GM12878 (cell line): ENCODE results near the gene SLC35G2. TPM values are rescaled to one million over a fixed set of nuclear protein-coding genes. Genes with fewer than 3 reads are reported as not detected.

Source experiments
- ATAC-seq: fragments of 200-7000 bp; cut with Tn5 transposase; 3 replicates; pipeline ENCODE4 v1.9.1; 2020; ENCODE audit warnings: mild to moderate bottlenecking, moderate library complexity
- Bru-seq: library from RNA; stranded (reverse); fragments of 400-500 nt; gene quantifications from one replicate; lab custom pipeline; 2021; lab: Mats Ljungman, UMichigan
- BruChase-seq, 2 experiments: library from RNA; stranded (reverse); fragments of 400-500 nt; gene quantifications; one replicate each; lab custom pipeline; 2021; lab: Mats Ljungman, UMichigan
- BruUV-seq: library from RNA; stranded (reverse); fragments of 400-500 nt; replicated peaks from 2 replicates; lab custom pipeline; 2021; lab: Mats Ljungman, UMichigan
- CTCF ChIA-PET: fragments of 300-600 bp; sonication (Branson Sonifier 250); formaldehyde crosslinking; extraction: SDS; loops from one replicate; lab custom pipeline; 2021; ENCODE audit warnings: inconsistent platforms; lab: Yijun Ruan, JAX
- POLR2A ChIA-PET: fragments of 350-600 bp; formaldehyde crosslinking; extraction: SDS; loops from one replicate; lab custom pipeline; 2021; ENCODE audit warnings: inconsistent platforms; lab: Charles Lee
- RAD21 ChIA-PET: fragments of 300-600 bp; sonication (Branson Sonifier 250); formaldehyde crosslinking; loops from one replicate; lab custom pipeline; 2023; ENCODE audit warnings: antibody characterized with exemption; ENCODE audit not compliant: unreplicated experiment; lab: Charles Lee
- SMC1A ChIA-PET: fragments of 300-600 bp; sonication (Branson Sonifier 250); formaldehyde crosslinking; loops from one replicate; lab custom pipeline; 2023; ENCODE audit not compliant: unreplicated experiment, uncharacterized antibody; lab: Charles Lee
- DNase-seq: peaks from one replicate; pipeline ENCODE4 v3.0.0-alpha.2; 2011; ENCODE audit warnings: low read depth, low spot score
- FAIRE-seq: peaks from 3 replicates; lab custom pipeline; 2011; peaks lifted over from hg19 to GRCh38; lab: Jason Lieb, UNC
- H2AFZ ChIP-seq: 2 replicates; pipeline ENCODE4 v1.6.0; 2011; ENCODE audit warnings: low read depth, low read length, control low read depth; ENCODE audit not compliant: control insufficient read depth
- H3K27ac ChIP-seq: 2 replicates; pipeline ENCODE4 v1.5.1; 2011; ENCODE audit warnings: control low read depth; ENCODE audit not compliant: control insufficient read depth, insufficient read depth
- H3K27me3 ChIP-seq, 2 experiments: replicated peaks in 1 of 2; 2 replicates each; pipeline versions ENCODE4 v1.6.0 to v1.6.1; 2011; ENCODE audit warnings: low read length in 1 of 2; ENCODE audit not compliant: control insufficient read depth in 2 of 2, insufficient read depth in 2 of 2
- H3K36me3 ChIP-seq, 2 experiments: 2 replicates each; pipeline ENCODE4 v1.5.1; 2011; ENCODE audit warnings: low read length in 1 of 2; ENCODE audit not compliant: control insufficient read depth in 2 of 2, insufficient read depth in 2 of 2
- H3K4me1 ChIP-seq: 2 replicates; pipeline ENCODE4 v1.6.1; 2011; ENCODE audit warnings: mild to moderate bottlenecking, low read length, moderate library complexity, mixed read lengths; ENCODE audit not compliant: control insufficient read depth, insufficient read depth
- H3K4me2 ChIP-seq: 2 replicates; pipeline ENCODE4 v1.6.0; 2011; ENCODE audit warnings: control low read depth; ENCODE audit not compliant: control insufficient read depth, insufficient read depth
- H3K4me3 ChIP-seq: fragments of 200-600 bp; sonication (generic); 2 replicates; pipeline ENCODE4 v1.5.1; 2016
- H3K79me2 ChIP-seq: 2 replicates; pipeline ENCODE4 v1.6.0; 2011; ENCODE audit warnings: low read length; ENCODE audit not compliant: control insufficient read depth, insufficient read depth
- H3K9ac ChIP-seq: 2 replicates; pipeline ENCODE4 v1.8.0; 2011; ENCODE audit warnings: low read length, control low read depth, mixed read lengths; ENCODE audit not compliant: control insufficient read depth, insufficient read depth
- H3K9me3 ChIP-seq: replicated peaks from 3 replicates; pipeline ENCODE4 v1.5.1; 2011; ENCODE audit warnings: mild to moderate bottlenecking, low read length; ENCODE audit not compliant: control insufficient read depth, insufficient read depth
- H4K20me1 ChIP-seq: 2 replicates; pipeline ENCODE4 v1.6.0; 2011; ENCODE audit not compliant: control insufficient read depth, insufficient read depth
- BHLHE40 ChIP-seq, 2 experiments: fragments of 450-650 bp in 1 of 2; IDR thresholded peaks; 2 replicates each; pipeline ENCODE4 v1.6.1; 2011 to 2017; ENCODE audit warnings: low read depth in 2 of 2, borderline replicate concordance in 1 of 2, improper control_type of control experiment in 1 of 2, low read length in 1 of 2, mild to moderate bottlenecking in 1 of 2
- CREM ChIP-seq: IDR thresholded peaks from 2 replicates; pipeline ENCODE4 v1.6.1; 2014; ENCODE audit warnings: antibody characterized with exemption, low read depth
- DPF2 ChIP-seq: fragments of 450-650 bp; IDR thresholded peaks from 2 replicates; pipeline ENCODE4 v1.6.1; 2017; ENCODE audit warnings: mild to moderate bottlenecking
- EGR1 ChIP-seq, 2 experiments: IDR thresholded peaks; 1 replicate in 1 of 2; 2 replicates in 1 of 2; pipeline ENCODE4 v1.6.1; 2011 to 2012; ENCODE audit warnings: low read depth in 2 of 2, low read length in 2 of 2, borderline replicate concordance in 1 of 2, mild to moderate bottlenecking in 1 of 2, moderate library complexity in 1 of 2
- IRF4 ChIP-seq: IDR thresholded peaks from 2 replicates; pipeline ENCODE4 v1.6.1; 2011; ENCODE audit warnings: low read depth, low read length
- KDM1A ChIP-seq: fragments of 200-600 bp; sonication (generic); IDR thresholded peaks from 2 replicates; pipeline ENCODE4 v1.6.1; 2016; ENCODE audit warnings: borderline replicate concordance
- NFIC ChIP-seq: IDR thresholded peaks from 2 replicates; pipeline ENCODE4 v1.6.1; 2012; ENCODE audit warnings: low read depth, mild to moderate bottlenecking, inconsistent platforms, low read length, moderate library complexity
- POLR2A ChIP-seq: IDR thresholded peaks from 2 replicates; pipeline ENCODE4 v1.6.1; 2011; ENCODE audit warnings: low read depth, mild to moderate bottlenecking, low read length
- RAD21 ChIP-seq: IDR thresholded peaks from 2 replicates; pipeline ENCODE4 v1.6.1; 2011; ENCODE audit warnings: mild to moderate bottlenecking, low read depth, low read length, moderate library complexity; ENCODE audit not compliant: insufficient read depth
- SUZ12 ChIP-seq: fragments of 200-600 bp; sonication (generic); IDR thresholded peaks from one replicate; pipeline ENCODE4 v1.6.1; 2018; ENCODE audit warnings: antibody characterized with exemption, mild to moderate bottlenecking; ENCODE audit not compliant: unreplicated experiment
- WGBS: methylation state at CpG from one replicate; pipeline ENCODE4 v1.1.6; 2016; ENCODE audit warnings: low lambda C conversion rate; ENCODE audit not compliant: insufficient replicate concordance, insufficient coverage; ENCODE audit errors: missing lambda C conversion rate; 5-methylcytosine and 5-hydroxymethylcytosine counted together
- in situ Hi-C: fragments of 300-500 bp; cut with MboI; formaldehyde crosslinking; loops from 9 replicates; pipeline ENCODE4 v1.14.3; 2018; ENCODE audit warnings: mixed read lengths
- intact Hi-C: fragments of 100-400 bp; cut with micrococcal nuclease; formaldehyde crosslinking; loops from one replicate; pipeline ENCODE4 v1.14.2; 2022; ENCODE audit not compliant: unreplicated experiment
- long read RNA-seq, 2 experiments: library from polyadenylated mRNA; unstranded; transcript quantifications; one replicate each; pipeline ENCODE4 v2.0.0, GENCODE V29; 2019 to 2020
- polyA minus RNA-seq, 3 experiments: library from RNA; depleted of rRNA, polyadenylated mRNA; stranded (reverse); fragments of >200 nt; gene quantifications; 2 replicates each; pipeline ENCODE4 v1.2.3, GENCODE V29; 2011
- polyA plus RNA-seq, 11 experiments: library from polyadenylated mRNA; depleted of rRNA in 4 of 11; unstranded in 6 of 11; stranded (reverse) in 5 of 11; fragments of >200 nt; fragmentation: Nextera tagmentation in 4 of 11; fragmentation: Illumina TruSeq in 1 of 11; extraction: Ambion mirVana in 4 of 11; extraction: Trizol in 1 of 11; gene quantifications; 1 replicate in 1 of 11; 2 replicates in 10 of 11; pipeline versions ENCODE4 v1.2.1 to v1.2.3, GENCODE V29; 2011 to 2016; ENCODE audit warnings: inconsistent platforms in 2 of 11, missing spikeins in 2 of 11, low read depth in 1 of 11
- total RNA-seq, 4 experiments: library from RNA; depleted of rRNA in 3 of 4; stranded (reverse); fragments of >200 nt in 3 of 4; fragmentation: Illumina TruSeq in 1 of 4; extraction: Trizol in 1 of 4; gene quantifications; 2 replicates each; pipeline versions ENCODE4 v1.2.1 to v1.2.3, GENCODE V29; 2013 to 2021
- TF ChIP-seq, protein P1 (sequence below), 3 experiments: IDR thresholded peaks in 2 of 3; conservative IDR thresholded peaks in 1 of 3; 2 replicates each; pipeline ENCODE4 v1.5.1; 2011; ENCODE audit warnings: low read depth in 3 of 3, low read length in 3 of 3, mild to moderate bottlenecking in 3 of 3, control low read depth in 2 of 3, moderate library complexity in 2 of 3, inconsistent platforms in 1 of 3, mixed read lengths in 1 of 3; ENCODE audit not compliant: control insufficient read depth in 2 of 3, insufficient read depth in 1 of 3; ENCODE audit errors: extremely low read depth in 1 of 3
- TF ChIP-seq, protein P2 (sequence below): fragments of 450-650 bp; IDR thresholded peaks from 2 replicates; pipeline ENCODE4 v1.6.1; 2017; ENCODE audit warnings: mild to moderate bottlenecking, moderate library complexity

Gene SLC35G2
- 2.6 and 2.7 TPM in 2 replicates for total RNA-seq (2013; cell fraction: nucleolus; rRNA removed)
- 0.11 and 0.38 TPM in 2 replicates for total RNA-seq (2014; rRNA removed)
- total RNA-seq (2014; rRNA removed; fragmentation: Illumina TruSeq; extraction: Trizol): 0.18 and 0.36 TPM in 2 replicates
- total RNA-seq (2021): 0.24 and 0.31 TPM in 2 replicates
- polyA plus RNA-seq (2011; ENCODE audit: low read depth): 0.55 TPM
- 1.9 and 2.3 TPM in 2 replicates for polyA plus RNA-seq (2011; rRNA removed)
- 0.62 and 0.79 TPM in 2 replicates for polyA plus RNA-seq (2011; cell fraction: cytosol; rRNA removed)
- polyA plus RNA-seq (2011; cell fraction: nucleus; rRNA removed): 1.3 and 1.6 TPM in 2 replicates
- polyA plus RNA-seq (2012): 0.49 and 0.87 TPM in 2 replicates
- 0.18 and 0.60 TPM in 2 replicates for polyA plus RNA-seq (2014; fragmentation: Illumina TruSeq; extraction: Trizol)
- polyA plus RNA-seq (2014; fragmentation: Nextera tagmentation; extraction: Ambion mirVana): under 1 TPM; 0.21 to 0.24 TPM
- polyA plus RNA-seq (2014; rRNA removed): 0.10 and 0.18 TPM in 2 replicates
- 1 to 10 TPM; 1.4 TPM for polyA plus RNA-seq (2016; fragmentation: Nextera tagmentation; extraction: Ambion mirVana)
- polyA minus RNA-seq (2011; rRNA and poly(A)+ RNA removed): 0.67 and 1.6 TPM in 2 replicates
- polyA minus RNA-seq (2011; cell fraction: cytosol; rRNA and poly(A)+ RNA removed): not detected in 2 replicates
- polyA minus RNA-seq (2011; cell fraction: nucleus; rRNA and poly(A)+ RNA removed): 0.73 and 1.3 TPM in 2 replicates
- percentile 49 among the genes with signal in this experiment for Bru-seq, nascent RNA
- percentile 46 among the genes with signal in this experiment for BruChase-seq, experiment 1, labeled RNA remaining after a 6-hour chase
- percentile 47 among the genes with signal in this experiment for BruChase-seq, experiment 2, labeled RNA remaining after a 2-hour chase
- long read RNA-seq, experiment 1: 0 reads
- long read RNA-seq, experiment 2, transcript SLC35G2-201 (2 exons, 1,577 nt): major isoform, 9 of 18 reads
- long read RNA-seq, experiment 2, partial matches to known transcripts: 0 of 18 reads
- long read RNA-seq, experiment 2, other reads (novel, unspliced or antisense): 7 of 18 reads

DNA sequence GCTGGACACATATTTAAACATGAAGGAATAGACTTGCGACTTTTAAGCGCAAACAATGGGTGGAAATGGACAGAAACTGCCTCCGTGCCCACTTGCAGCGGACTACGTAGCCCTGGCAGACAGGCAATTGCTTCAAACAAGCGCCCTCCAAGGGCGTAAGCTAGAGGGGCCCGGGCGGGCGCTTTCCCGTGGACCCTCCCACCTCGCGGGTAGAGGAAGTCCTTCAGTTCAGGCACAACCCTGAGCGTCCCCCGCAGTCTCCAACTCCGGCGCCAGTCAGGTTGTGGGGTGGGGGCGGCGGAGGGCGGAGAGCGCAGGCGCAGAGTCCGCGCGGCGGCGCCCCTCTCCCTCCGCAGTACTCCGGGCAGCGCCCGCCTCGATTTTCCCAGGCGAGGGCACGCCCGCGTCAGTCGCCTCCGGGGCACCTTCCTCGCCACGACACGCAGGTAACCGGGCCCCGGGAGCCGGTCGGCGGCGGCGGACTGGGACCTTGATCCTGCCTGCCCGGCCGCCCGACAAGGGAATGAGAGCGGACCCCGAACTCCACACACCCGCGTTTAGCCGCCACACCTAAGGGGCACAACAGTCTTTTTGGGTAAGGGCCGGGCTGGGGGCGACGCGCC, at the start of gene SLC35G2:
Gene SLC35G2, plus strand, starts transcription at position 358 of the 623 bp plus-strand sequence. CDS start 35,335 bp downstream, outside the sequence.
- no peaks in the 10 kb centered on the region for H4K20me1 ChIP-seq
- BruUV-seq: no TSS peak
- H3K27me3 ChIP-seq: peaks cover 3 to 6% of the 10 kb centered on the region in 2 experiments
- ChIA-PET RAD21 (no interaction called here), SMC1A (interaction anchor here (0.7 to 1.3 kb wide), 2 partner anchors 195 to 742 kb away, joined by 3 to 7 read pairs; no protein-coding TSS in a partner anchor), CTCF (interaction anchor here (1.0 kb wide), 1 partner anchor 195 kb away, joined by 3 read pairs; no protein-coding TSS in a partner anchor), POLR2A (no interaction called here)
- H2AFZ ChIP-seq: peak within 1 kb of the TSS; percentile 67
- H3K9ac ChIP-seq: no peak within 1 kb of the TSS
- DNase-seq (no peak), ATAC-seq (peak; percentile 79), FAIRE-seq (no peak)
- H3K4me3 ChIP-seq: peak within 1 kb of the TSS; percentile 65
- in situ Hi-C loops (no loop called here), intact Hi-C loops (no loop called here)
- peak within 1 kb of the TSS; percentile 91 for H3K4me2 ChIP-seq
- peaks cover 4% of the 10 kb centered on the region; the same call in 1 of the 2 replicates for H3K4me1 ChIP-seq
- WGBS: 4% methylated on average over 60 of the region's 60 CpGs
- H3K9me3 ChIP-seq: no peaks in the 10 kb centered on the region; the same call in 2 of the 3 replicates
- H3K79me2 ChIP-seq: no peaks in the 10 kb centered on the region
- no peaks in the 10 kb centered on the region for H3K36me3 ChIP-seq
- H3K27ac ChIP-seq: no peak within 1 kb of the TSS
- TF ChIP-seq, protein P1, sequence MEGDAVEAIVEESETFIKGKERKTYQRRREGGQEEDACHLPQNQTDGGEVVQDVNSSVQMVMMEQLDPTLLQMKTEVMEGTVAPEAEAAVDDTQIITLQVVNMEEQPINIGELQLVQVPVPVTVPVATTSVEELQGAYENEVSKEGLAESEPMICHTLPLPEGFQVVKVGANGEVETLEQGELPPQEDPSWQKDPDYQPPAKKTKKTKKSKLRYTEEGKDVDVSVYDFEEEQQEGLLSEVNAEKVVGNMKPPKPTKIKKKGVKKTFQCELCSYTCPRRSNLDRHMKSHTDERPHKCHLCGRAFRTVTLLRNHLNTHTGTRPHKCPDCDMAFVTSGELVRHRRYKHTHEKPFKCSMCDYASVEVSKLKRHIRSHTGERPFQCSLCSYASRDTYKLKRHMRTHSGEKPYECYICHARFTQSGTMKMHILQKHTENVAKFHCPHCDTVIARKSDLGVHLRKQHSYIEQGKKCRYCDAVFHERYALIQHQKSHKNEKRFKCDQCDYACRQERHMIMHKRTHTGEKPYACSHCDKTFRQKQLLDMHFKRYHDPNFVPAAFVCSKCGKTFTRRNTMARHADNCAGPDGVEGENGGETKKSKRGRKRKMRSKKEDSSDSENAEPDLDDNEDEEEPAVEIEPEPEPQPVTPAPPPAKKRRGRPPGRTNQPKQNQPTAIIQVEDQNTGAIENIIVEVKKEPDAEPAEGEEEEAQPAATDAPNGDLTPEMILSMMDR (IDR thresholded peaks at IDR 0.05 in 2 of 3, conservative IDR thresholded peaks at IDR 0.05 in 1 of 3; ENCODE audit: control insufficient read depth in 2 of 3, extremely low read depth in 1 of 3, insufficient read depth in 1 of 3, low read depth in 3 of 3, low read length in 3 of 3): 0 out of 6 replicates have a peak, but pooled peaks of 1 of the 3 experiments have one; percentile 1
- TF ChIP-seq EGR1 (IDR thresholded peaks at IDR 0.05; ENCODE audit: borderline replicate concordance in 1 of 2, low read depth in 2 of 2, low read length in 2 of 2) (0 out of 3 replicates have a peak, but pooled peaks of 1 of the 2 experiments have one; percentile 4), CREM (no peak), BHLHE40 (IDR thresholded peaks at IDR 0.05; ENCODE audit: borderline replicate concordance in 1 of 2, low read depth in 2 of 2, low read length in 1 of 2) (peak; percentile 7 to 13; a peak in 1 of 4 replicates), IRF4 (no peak), POLR2A (peak; percentile 37; the same call in 1 of the 2 replicates), DPF2 (0 out of 2 replicates have a peak, but pooled peaks have one; percentile 32), SUZ12 (peak; percentile 16), KDM1A (no peak), NFIC (no peak), RAD21 (no peak)
- TF ChIP-seq, protein P2, sequence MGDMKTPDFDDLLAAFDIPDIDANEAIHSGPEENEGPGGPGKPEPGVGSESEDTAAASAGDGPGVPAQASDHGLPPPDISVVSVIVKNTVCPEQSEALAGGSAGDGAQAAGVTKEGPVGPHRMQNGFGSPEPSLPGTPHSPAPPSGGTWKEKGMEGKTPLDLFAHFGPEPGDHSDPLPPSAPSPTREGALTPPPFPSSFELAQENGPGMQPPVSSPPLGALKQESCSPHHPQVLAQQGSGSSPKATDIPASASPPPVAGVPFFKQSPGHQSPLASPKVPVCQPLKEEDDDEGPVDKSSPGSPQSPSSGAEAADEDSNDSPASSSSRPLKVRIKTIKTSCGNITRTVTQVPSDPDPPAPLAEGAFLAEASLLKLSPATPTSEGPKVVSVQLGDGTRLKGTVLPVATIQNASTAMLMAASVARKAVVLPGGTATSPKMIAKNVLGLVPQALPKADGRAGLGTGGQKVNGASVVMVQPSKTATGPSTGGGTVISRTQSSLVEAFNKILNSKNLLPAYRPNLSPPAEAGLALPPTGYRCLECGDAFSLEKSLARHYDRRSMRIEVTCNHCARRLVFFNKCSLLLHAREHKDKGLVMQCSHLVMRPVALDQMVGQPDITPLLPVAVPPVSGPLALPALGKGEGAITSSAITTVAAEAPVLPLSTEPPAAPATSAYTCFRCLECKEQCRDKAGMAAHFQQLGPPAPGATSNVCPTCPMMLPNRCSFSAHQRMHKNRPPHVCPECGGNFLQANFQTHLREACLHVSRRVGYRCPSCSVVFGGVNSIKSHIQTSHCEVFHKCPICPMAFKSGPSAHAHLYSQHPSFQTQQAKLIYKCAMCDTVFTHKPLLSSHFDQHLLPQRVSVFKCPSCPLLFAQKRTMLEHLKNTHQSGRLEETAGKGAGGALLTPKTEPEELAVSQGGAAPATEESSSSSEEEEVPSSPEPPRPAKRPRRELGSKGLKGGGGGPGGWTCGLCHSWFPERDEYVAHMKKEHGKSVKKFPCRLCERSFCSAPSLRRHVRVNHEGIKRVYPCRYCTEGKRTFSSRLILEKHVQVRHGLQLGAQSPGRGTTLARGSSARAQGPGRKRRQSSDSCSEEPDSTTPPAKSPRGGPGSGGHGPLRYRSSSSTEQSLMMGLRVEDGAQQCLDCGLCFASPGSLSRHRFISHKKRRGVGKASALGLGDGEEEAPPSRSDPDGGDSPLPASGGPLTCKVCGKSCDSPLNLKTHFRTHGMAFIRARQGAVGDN: 0 out of 2 replicates have a peak, but pooled peaks have one; percentile 12
